OCI-LY7 (cell line): Measurements from ENCODE around the gene COX8A. TPM values are rescaled to one million over a fixed set of nuclear protein-coding genes. Genes with fewer than 3 reads are reported as not detected.

Experiments
- BruUV-seq: library from RNA; stranded (reverse); fragments of 400-500 nt; replicated peaks from 2 replicates; lab custom pipeline; 2021; lab: Mats Ljungman, UMichigan
- CTCF ChIA-PET: fragments of 300-600 bp; sonication (Branson Sonifier 250); formaldehyde crosslinking; loops from one replicate; lab custom pipeline; 2022; ENCODE audit warnings: antibody characterized with exemption; ENCODE audit not compliant: unreplicated experiment; lab: Charles Lee
- POLR2A ChIA-PET: fragments of 300-600 bp; sonication (Branson Sonifier 250); formaldehyde crosslinking; loops from one replicate; lab custom pipeline; 2022; ENCODE audit warnings: antibody characterized with exemption; lab: Charles Lee
- DNase-seq: peaks from one replicate; pipeline ENCODE4 v3.0.0-alpha.2; 2015; ENCODE audit warnings: low spot score
- H2AFZ ChIP-seq: fragments of 200-600 bp; sonication (generic), shearing (Covaris generic); 2 replicates; pipeline ENCODE4 v1.6.1; 2014; ENCODE audit warnings: mild to moderate bottlenecking, antibody characterized with exemption, low read length, moderate library complexity
- H3K27ac ChIP-seq: fragments of 200-600 bp; sonication (generic); 2 replicates; pipeline ENCODE4 v1.5.1; 2014; ENCODE audit warnings: mixed run types, low read depth, mild to moderate bottlenecking, moderate library complexity, low read length, inconsistent platforms; ENCODE audit not compliant: poor library complexity, severe bottlenecking
- H3K36me3 ChIP-seq: fragments of 200-600 bp; sonication (generic); 2 replicates; pipeline ENCODE4 v1.6.1; 2014; ENCODE audit warnings: mild to moderate bottlenecking, antibody characterized with exemption, low read length, moderate library complexity, mixed read lengths; ENCODE audit not compliant: insufficient read depth
- H3K4me1 ChIP-seq: fragments of 200-600 bp; sonication (generic); 2 replicates; pipeline ENCODE4 v1.5.1; 2014; ENCODE audit warnings: mild to moderate bottlenecking, low read length; ENCODE audit not compliant: insufficient read depth, poor library complexity, severe bottlenecking
- H3K4me2 ChIP-seq: fragments of 200-600 bp; sonication (generic); 2 replicates; pipeline ENCODE4 v1.6.1; 2014; ENCODE audit warnings: mild to moderate bottlenecking, low read length
- H3K4me3 ChIP-seq: fragments of 200-600 bp; sonication (generic); 2 replicates; pipeline ENCODE4 v1.5.1; 2014; ENCODE audit warnings: mild to moderate bottlenecking, low read depth, low read length; ENCODE audit not compliant: poor library complexity, severe bottlenecking
- H3K79me2 ChIP-seq: fragments of 200-600 bp; sonication (generic); 2 replicates; pipeline ENCODE4 v1.6.1; 2016; ENCODE audit warnings: low read depth, mild to moderate bottlenecking, low read length, moderate library complexity, mixed read lengths; ENCODE audit not compliant: insufficient read depth
- H3K9me2 ChIP-seq: fragments of 200-600 bp; sonication (generic); 2 replicates; pipeline ENCODE4 v1.6.1; 2016; ENCODE audit warnings: mild to moderate bottlenecking, low read length, mixed read lengths; ENCODE audit not compliant: insufficient read depth
- H3K9me3 ChIP-seq: fragments of 200-600 bp; sonication (generic); 2 replicates; pipeline ENCODE4 v1.6.1; 2014; ENCODE audit warnings: mild to moderate bottlenecking, mixed run types, low read length, mixed read lengths
- H4K20me1 ChIP-seq: fragments of 200-600 bp; sonication (generic); 2 replicates; pipeline ENCODE4 v1.6.1; 2014; ENCODE audit warnings: mild to moderate bottlenecking, antibody characterized with exemption, low read length, moderate library complexity, mixed read lengths; ENCODE audit not compliant: insufficient read depth
- EZH2phosphoT487 ChIP-seq: fragments of 200-600 bp; sonication (generic); IDR thresholded peaks from 2 replicates; pipeline ENCODE4 v1.6.1; 2018; ENCODE audit warnings: low read depth, borderline replicate concordance, mild to moderate bottlenecking, mixed run types, antibody characterized with exemption, low read length, moderate library complexity, mixed read lengths
- intact Hi-C: fragments of 100-400 bp; cut with micrococcal nuclease; formaldehyde crosslinking; loops from one replicate; pipeline ENCODE4 v1.10.0; 2022; ENCODE audit not compliant: unreplicated experiment
- total RNA-seq, 2 experiments: library from RNA; depleted of rRNA in 1 of 2; stranded (reverse); fragments of >200 nt in 1 of 2; shearing (Covaris generic) in 1 of 2; gene quantifications; 2 replicates each; pipeline ENCODE4 v1.2.3, GENCODE V29; 2014 to 2022
- TF ChIP-seq, protein P1 (sequence below): fragments of 200-600 bp; sonication (generic); conservative IDR thresholded peaks from 2 replicates; pipeline ENCODE4 v1.5.1; 2014; ENCODE audit warnings: mild to moderate bottlenecking, antibody characterized with exemption, low read length, moderate library complexity, mixed read lengths

The COX8A gene
- total RNA-seq, 2 experiments from 2014 or later: 373 to 811 TPM

DNA sequence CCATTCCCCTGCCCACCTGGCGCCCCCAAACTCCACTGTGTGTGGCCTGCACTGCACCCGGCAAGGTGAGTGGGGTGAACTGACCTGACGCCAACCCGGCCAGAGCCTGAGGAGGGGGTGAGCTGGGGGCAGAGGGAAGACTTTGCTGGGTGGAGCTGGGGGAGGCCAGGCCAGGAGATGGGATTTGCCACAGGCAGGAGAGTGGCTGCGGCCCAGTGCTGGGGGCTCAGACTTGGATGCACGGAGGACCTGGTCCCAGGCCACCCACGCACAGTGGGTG is 43.5 kb downstream of the COX8A start:
- TF ChIP-seq EZH2phosphoT487: no peak
- TF ChIP-seq, protein P1, sequence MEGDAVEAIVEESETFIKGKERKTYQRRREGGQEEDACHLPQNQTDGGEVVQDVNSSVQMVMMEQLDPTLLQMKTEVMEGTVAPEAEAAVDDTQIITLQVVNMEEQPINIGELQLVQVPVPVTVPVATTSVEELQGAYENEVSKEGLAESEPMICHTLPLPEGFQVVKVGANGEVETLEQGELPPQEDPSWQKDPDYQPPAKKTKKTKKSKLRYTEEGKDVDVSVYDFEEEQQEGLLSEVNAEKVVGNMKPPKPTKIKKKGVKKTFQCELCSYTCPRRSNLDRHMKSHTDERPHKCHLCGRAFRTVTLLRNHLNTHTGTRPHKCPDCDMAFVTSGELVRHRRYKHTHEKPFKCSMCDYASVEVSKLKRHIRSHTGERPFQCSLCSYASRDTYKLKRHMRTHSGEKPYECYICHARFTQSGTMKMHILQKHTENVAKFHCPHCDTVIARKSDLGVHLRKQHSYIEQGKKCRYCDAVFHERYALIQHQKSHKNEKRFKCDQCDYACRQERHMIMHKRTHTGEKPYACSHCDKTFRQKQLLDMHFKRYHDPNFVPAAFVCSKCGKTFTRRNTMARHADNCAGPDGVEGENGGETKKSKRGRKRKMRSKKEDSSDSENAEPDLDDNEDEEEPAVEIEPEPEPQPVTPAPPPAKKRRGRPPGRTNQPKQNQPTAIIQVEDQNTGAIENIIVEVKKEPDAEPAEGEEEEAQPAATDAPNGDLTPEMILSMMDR: no peak
- H3K4me1 ChIP-seq: no peaks in the 10 kb centered on the region
- ChIA-PET POLR2A (no interaction called here), CTCF (interaction anchor here (0.8 kb wide), 1 partner anchor 180 kb away, joined by 3 read pairs; no protein-coding TSS in a partner anchor)
- no peaks in the 10 kb centered on the region for H4K20me1 ChIP-seq
- H3K9me2 ChIP-seq: no peaks in the 10 kb centered on the region
- no peak overlapping the region for H3K4me2 ChIP-seq
- H2AFZ ChIP-seq: no peak overlapping the region
- no peak for DNase-seq
- BruUV-seq: no TSS peak
- no peak overlapping the region for H3K4me3 ChIP-seq
- H3K79me2 ChIP-seq: no peaks in the 10 kb centered on the region
- no peaks in the 10 kb centered on the region for H3K36me3 ChIP-seq
- no peak overlapping the region for H3K27ac ChIP-seq
- intact Hi-C loops: no loop called here
- no peaks in the 10 kb centered on the region for H3K9me3 ChIP-seq

DNA sequence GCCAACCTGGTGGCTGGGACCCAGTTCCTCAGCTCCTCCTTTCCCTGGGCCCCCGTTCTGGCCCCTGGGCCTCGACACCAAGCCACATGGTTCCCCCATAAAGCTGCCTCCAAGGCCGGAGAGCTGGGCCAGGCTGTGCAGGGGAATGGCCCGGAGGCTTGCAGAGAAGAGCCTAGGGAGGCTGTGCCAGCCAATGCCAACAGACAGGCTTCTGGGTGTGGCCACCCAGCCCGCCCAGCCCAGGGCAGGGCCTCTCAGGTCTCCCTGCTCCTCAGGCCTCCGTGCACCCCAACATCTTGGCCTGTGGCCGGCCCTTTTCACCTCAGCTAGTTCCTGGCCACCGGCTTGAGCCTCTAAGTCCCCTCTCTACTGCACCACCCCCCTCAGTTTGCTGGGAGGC is 43.9 kb downstream of the COX8A start:
- Histone ChIP-seq H2AFZ (no peak overlapping the region), H3K9me2 (no peaks in the 10 kb centered on the region), H3K9me3 (no peaks in the 10 kb centered on the region), H3K36me3 (no peaks in the 10 kb centered on the region), H3K27ac (no peak overlapping the region), H3K4me2 (no peak overlapping the region), H3K4me1 (no peaks in the 10 kb centered on the region), H3K79me2 (no peaks in the 10 kb centered on the region), H4K20me1 (no peaks in the 10 kb centered on the region), H3K4me3 (no peak overlapping the region)
- ChIA-PET CTCF (interaction anchor here (0.8 kb wide), 1 partner anchor 181 kb away, joined by 3 read pairs; no protein-coding TSS in a partner anchor), POLR2A (no interaction called here)
- TF ChIP-seq EZH2phosphoT487: no peak
- TF ChIP-seq, protein P1: no peak
- no TSS peak for BruUV-seq
- intact Hi-C loops: no loop called here
- no peak for DNase-seq

DNA sequence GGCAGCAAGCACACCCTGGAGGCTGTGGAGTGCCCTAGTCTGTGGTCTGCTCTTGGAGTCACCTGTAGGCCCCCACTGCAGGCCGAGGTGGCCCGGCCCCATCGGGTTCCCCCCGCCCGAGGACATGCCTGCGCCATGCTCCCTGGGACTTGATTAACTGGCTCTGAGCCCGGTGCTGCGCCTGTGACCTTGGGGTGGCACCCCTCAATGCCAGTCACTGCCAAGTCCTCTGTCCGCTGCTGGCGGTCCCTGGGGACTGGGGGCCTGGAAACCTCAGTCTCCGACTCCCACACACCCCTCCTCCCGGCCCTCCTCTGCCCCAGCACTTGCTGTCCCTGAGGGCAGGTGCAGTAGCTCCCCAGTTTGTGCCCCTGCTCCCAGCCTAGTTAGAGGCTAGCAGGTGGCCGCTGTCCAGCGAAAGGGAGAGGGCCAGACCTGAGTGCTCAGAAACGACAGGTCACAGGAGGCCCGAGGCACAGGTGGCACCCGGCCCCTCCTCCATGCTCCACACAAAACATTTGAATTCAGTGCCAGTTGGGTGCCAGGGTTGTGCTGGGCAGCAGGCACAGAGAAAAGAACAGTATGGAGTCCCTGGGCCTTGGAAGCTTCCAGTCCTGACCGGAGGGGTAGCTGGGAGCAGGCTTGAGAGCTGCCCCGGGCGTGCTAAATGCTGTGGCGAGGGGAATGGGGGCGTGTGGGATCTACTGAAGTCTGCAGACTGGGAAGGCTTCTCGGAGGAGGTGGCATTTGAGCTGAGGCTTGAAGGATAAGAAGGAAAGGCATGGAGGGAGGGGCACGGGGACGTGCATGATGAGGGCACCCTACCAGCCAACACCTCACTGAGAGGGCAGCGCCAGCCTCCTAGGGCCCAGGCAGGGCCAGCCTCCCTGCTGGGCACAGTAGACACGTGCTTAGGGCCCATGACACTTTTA is 45.0 kb downstream of the COX8A start:
- BruUV-seq: no TSS peak
- CTCF ChIA-PET: no interaction called here
- POLR2A ChIA-PET: no interaction called here

More for the DNA sequence above, 45.0 kb downstream of the COX8A start:
- H3K4me2 ChIP-seq: no peak overlapping the region
- TF ChIP-seq, protein P1: no peak
- TF ChIP-seq EZH2phosphoT487: no peak
- H3K9me3 ChIP-seq: no peaks in the 10 kb centered on the region
- no peaks in the 10 kb centered on the region for H3K4me1 ChIP-seq
- no peak overlapping the region for H3K27ac ChIP-seq
- H3K79me2 ChIP-seq: no peaks in the 10 kb centered on the region
- DNase-seq: no peak
- H3K9me2 ChIP-seq: no peaks in the 10 kb centered on the region
- no peaks in the 10 kb centered on the region for H4K20me1 ChIP-seq
- no peaks in the 10 kb centered on the region for H3K36me3 ChIP-seq
- intact Hi-C loops: no loop called here
- no peak overlapping the region for H2AFZ ChIP-seq
- no peak overlapping the region for H3K4me3 ChIP-seq
